ENCODE results near the gene ZBTB5. TPM values are rescaled to one million over a fixed set of nuclear protein-coding genes. Genes with fewer than 3 reads are reported as not detected.

The ZBTB5 gene
- polyA plus RNA-seq, 3 donors = 32.5 to 33.7 (median 33.0) TPM

DNA sequence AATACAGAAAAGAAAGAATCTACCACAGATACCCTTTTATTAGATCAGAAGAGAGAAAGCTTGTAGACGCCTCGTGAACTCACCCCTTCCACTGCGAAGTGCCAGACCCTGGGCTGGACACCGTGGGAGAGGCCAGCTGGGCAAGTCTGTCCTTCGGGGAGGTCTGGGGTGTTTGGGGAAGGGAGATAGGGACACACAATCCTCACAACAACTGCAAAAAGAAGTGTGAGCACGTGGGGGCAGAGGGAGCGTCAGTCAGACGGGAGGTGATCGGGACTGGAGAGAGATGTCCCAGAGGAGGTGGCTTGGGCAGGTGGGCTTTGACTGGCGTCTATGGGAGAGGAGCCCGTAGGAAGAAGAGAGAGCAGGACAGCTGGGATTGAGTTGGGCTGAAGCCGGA is 70.0 kb downstream of the ZBTB5 start:
- no peak for DNase-seq (ENCODE audit: extremely low read depth in 1 of 11, low read depth in 9 of 11, low spot score in 4 of 11)

DNA sequence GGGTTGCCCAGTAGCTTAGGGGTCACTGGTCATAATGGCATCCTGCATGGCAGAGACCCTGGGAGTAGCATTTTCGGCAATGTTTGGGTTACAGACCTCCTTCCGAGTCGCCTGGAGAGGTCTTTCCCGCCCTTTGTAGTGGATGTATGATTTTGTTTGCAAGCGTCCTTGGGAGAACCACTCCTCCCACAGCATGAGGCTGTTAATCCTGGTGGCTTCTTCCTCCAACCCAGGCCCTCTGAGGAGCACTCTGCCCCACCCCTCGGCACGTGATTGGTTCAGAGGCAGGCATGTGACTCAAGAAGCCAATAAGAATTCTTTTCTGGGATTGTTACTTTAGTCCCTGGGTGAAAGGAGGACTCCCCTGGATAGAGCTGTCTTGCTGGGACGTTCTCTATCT is 73.0 kb downstream of the ZBTB5 start:
- DNase-seq (ENCODE audit: extremely low read depth in 1 of 11, low read depth in 9 of 11, low spot score in 4 of 11) = no peak

DNA sequence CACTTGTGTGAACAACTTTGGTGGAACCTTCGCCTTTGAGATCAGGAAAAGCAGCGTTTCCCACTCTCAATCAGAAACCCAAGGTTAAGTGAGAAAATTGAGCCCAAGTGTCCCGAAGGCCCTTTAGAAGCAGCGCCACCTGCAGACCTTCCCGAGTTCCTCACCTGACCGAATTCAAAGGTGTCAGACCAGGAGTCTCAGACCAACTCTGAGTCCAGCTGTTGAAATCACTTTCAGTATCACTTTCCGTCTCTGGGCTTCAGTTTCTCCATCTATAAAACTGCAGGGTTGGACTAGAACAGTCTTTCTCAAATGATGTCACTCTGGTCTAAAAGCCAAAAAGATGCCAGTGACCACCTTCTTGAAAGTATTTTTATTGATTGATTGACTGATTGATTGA is 74.5 kb downstream of the ZBTB5 start:
- no peak for DNase-seq (ENCODE audit: extremely low read depth in 1 of 11, low read depth in 9 of 11, low spot score in 4 of 11)

Other genes starting within 250 kb of the ZBTB5 start
- 100 to 1,000 TPM; 120 to 142 (median 135) TPM for gene GRHPR, start 42.8 kb downstream of the ZBTB5 start, polyA plus RNA-seq (ENCODE audit: insufficient read length in 3 of 3)
- gene POLR1E, start 20.5 kb upstream of the ZBTB5 start, polyA plus RNA-seq (ENCODE audit: insufficient read length in 3 of 3) = 10 to 100 TPM; 23.3 to 26.8 (median 25.9) TPM
- 10 to 100 TPM; 13.2 to 14.7 (median 13.2) TPM for gene FBXO10, start 110.9 kb upstream of the ZBTB5 start, polyA plus RNA-seq (ENCODE audit: insufficient read length in 3 of 3)
- 100 to 1,000 TPM; 101 to 132 (median 131) TPM for gene TOMM5, start 127.1 kb upstream of the ZBTB5 start, polyA plus RNA-seq (ENCODE audit: insufficient read length in 3 of 3)
- gene FRMPD1, start 185.5 kb upstream of the ZBTB5 start, polyA plus RNA-seq (ENCODE audit: insufficient read length in 3 of 3) = 1 to 10 TPM in 2 of 3 donors, under 1 TPM in 1; 0.88 to 1.1 (median 1.0) TPM